ENCODE data around the gene MACROD2.

The MACROD2 gene

GRCh38 chr20:15288106-15288505 lies 1292.8 kb downstream of the MACROD2 start:
- H3K4me3 ChIP-seq (ENCODE audit: low read depth, low read length) = no peak overlapping the region
- POLR2A ChIA-PET = no interaction called here
- CTCF ChIA-PET = no interaction called here

More at GRCh38 chr20:15288106-15288505, 1292.8 kb downstream of the MACROD2 start:
- Histone ChIP-seq H3K4me1 (ENCODE audit: control insufficient read depth, insufficient read depth, low read length) (no peaks in the 10 kb centered on the region), H3K36me3 (ENCODE audit: control insufficient read depth in 2 of 2, insufficient read depth in 1 of 2, low read length in 2 of 2) (no peaks in the 10 kb centered on the region), H3K9me3 (ENCODE audit: control insufficient read depth, insufficient read depth, low read depth, low read length) (no peaks in the 10 kb centered on the region), H3K27ac (ENCODE audit: extremely low read depth, low read depth, low read length) (no peak overlapping the region)
- TF ChIP-seq REST (tag by site-specific recombination; IDR thresholded peaks at IDR 0.05) (no peak), ZNF248 (tag by site-specific recombination; IDR thresholded peaks at IDR 0.05) (no peak), ZNF398 (tag by site-specific recombination; IDR thresholded peaks at IDR 0.05) (no peak), ZNF324 (tag by site-specific recombination; IDR thresholded peaks at IDR 0.05) (no peak), ATF2 (tag by site-specific recombination; IDR thresholded peaks at IDR 0.05; ENCODE audit: low read depth) (no peak), ZNF280D (tag by site-specific recombination; IDR thresholded peaks at IDR 0.05) (no peak), ZNF26 (tag by site-specific recombination; IDR thresholded peaks at IDR 0.05) (no peak), ZNF621 (tag by site-specific recombination; IDR thresholded peaks at IDR 0.05) (no peak), ZNF18 (tag by site-specific recombination; IDR thresholded peaks at IDR 0.05) (no peak), GLIS2 (tag by site-specific recombination; IDR thresholded peaks at IDR 0.05) (no peak)
